GM12801 (cell line): ENCODE data around the gene SLC22A15.

Experiments used
- CTCF ChIP-seq: IDR thresholded peaks from one replicate; pipeline ENCODE4 v1.5.1; 2011; ENCODE audit warnings: control low read depth; ENCODE audit not compliant: insufficient read length; ENCODE audit errors: extremely low read depth

The SLC22A15 gene

DNA sequence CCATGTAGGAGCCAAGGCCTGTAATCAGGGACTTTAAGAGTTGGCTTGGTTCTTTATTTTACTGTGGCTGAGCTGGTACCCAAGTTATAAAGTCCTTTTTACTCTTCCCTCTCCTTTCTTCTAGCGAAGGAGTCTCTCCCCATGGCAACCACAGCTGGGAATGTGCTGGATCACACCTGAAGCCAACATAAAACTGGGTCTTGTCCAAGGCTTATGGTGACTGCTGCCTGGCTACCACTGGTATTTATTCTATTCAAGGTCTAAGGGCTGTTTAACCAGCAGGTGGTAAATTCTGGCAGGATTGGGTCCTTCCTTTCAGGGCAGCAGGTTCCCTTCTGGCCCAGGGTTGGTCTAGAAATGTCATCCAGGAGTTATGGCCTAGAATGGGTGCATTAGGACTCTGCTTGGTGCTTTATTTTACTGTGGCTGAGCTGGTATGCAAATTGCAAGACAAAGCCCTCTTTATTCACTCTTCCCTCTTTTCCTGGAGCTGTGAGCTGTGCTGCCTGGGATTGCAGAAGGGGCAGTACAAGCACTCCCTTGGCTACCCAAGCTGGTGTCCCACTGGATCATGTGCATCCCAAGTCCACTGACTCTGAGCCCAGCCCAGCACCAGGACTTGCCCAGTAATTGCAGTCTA is 26.6 kb downstream of the SLC22A15 start:
- TF ChIP-seq CTCF: no peak

- TF ChIP-seq CTCF: no peak
Measured at GRCh38 chr1:116003823-116004222, 27.5 kb downstream of the SLC22A15 start.

DNA sequence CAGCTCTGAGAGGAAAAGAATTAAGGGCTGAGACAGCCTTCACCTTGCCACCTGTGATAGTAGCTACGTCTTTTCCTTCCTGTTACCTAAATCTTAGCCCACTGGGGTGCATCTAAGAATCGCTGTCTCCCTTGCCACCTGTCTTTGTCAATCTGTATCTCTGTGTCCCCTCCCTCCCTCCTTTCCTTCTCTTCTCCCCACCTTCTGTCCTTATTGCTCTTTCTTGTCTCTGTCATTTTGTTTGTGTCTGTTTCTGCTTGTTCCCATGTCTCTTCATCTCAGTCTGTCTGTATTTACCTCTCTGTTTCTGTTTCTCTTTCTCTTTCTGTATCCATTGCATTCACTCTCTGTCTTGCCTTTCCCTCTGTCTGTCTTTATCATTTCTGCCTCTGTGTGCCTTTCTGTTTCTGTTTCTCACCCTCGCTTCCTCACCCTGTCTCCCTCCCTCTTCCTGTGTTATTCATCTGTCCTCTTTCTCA is 30.2 kb downstream of the SLC22A15 start:
- TF ChIP-seq CTCF: no peak

DNA sequence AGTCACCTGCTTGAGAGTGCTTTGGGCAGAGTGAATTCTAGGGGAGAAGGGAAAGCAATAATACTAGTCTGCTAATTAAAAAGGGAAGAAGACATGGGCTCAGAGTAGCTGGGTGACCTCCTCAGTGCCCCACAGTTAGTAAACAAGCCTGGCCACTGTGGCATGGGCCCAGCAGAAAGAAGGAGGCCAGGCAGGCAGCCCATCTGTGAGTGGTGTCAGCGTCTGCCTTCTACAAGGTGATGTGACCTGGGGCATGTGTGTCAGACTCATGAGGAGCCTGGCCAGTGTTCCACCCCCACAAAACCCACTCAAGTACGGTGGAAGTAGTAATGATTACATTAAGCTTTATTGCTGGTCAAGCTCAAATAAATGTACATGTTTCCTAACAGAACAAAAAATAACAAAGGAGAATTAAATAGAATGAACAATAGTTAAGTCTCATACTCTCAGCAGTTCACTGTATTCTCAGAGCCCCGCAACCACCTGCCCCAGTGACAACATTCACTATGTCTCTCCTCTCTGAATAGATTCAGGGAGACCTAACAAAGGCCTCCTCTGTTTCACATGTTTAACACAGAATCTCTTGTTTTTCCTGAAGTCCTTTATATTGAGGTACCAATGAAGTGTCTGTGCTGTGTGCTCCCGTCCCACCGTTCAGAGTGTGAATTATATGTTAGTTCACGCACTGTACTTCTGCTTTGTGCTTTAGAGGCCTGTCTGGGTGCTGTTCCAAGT is 32.5 kb downstream of the SLC22A15 start:
- no peak for TF ChIP-seq CTCF

- TF ChIP-seq CTCF: no peak
Measured at GRCh38 chr1:116012716-116013115, 36.4 kb downstream of the SLC22A15 start.

- TF ChIP-seq CTCF: no peak
Measured at GRCh38 chr1:116015679-116016078, 39.4 kb downstream of the SLC22A15 start.

DNA sequence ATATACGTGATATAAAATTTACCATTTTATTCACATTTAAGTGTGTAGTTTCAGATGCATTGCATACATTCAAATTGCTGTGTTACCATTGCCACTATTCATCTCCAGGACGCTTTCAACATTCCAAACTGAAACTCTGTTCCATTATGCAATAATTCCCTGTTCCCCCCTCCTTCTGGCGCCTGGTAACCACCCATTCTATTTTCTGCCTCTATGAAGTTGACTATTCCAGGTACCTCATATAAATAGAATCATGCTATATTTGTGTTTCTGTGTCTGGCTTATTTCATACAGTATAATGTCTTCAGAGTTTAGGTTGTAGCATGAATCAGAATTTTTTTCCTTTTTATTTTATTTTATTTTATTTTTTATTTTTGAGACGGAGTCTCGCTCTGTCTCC is 41.7 kb downstream of the SLC22A15 start:
- no peak for TF ChIP-seq CTCF
